GM12892 (cell line): ENCODE results near the gene KRTAP5-3.
"Not testable (repeated sequence)": the region's sequence is repeated elsewhere in the genome, so short reads cannot be mapped to it uniquely, and the experiment has no call there.

Experiments used
- POLR2A ChIP-seq: IDR thresholded peaks from 2 replicates; pipeline ENCODE4 v1.6.1; 2011; ENCODE audit warnings: low read depth, low read length, control low read depth
- POLR2AphosphoS5 ChIP-seq: IDR thresholded peaks from 2 replicates; pipeline ENCODE4 v1.6.1; 2011; ENCODE audit warnings: low read depth, low read length, control low read depth

DNA sequence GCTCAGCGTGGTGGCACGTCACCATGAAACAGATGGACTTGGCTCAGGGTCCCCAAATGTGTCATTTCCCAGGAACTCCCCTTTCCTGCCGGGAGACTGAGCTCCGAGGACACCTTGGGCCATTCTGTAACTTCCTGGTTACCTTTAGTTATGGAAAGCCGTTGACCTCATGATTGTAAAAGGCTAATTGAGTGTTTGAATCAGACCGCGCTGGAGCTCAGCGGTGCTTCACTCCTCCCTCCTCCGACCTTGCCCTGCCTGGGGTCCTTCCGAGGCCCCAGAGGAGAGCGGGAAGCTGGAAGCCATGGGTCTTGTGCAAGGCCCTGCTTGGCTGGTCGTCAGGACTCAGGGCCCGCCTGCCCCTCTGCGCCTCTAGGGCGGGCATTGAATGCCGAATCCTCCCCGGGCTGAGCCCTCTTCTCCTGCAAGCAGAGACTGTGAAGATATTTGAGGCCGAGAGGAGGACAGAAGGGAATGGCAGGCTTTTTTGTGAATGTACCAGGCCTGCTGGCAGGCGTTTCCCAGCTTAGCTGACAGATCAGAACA is 11.6 kb downstream of the KRTAP5-3 start:
- TF ChIP-seq POLR2A, POLR2AphosphoS5: not testable (repeated sequence)
